Measurements from ENCODE around the gene RTN4RL1. TPM values are rescaled to one million over a fixed set of nuclear protein-coding genes. Genes with fewer than 3 reads are reported as not detected.
A peak's percentile ranks its signal among the peaks of the same experiment; 100 is the strongest.

The RTN4RL1 gene
- total and polyA plus RNA-seq, 2 of the 13 experiments (the other 11 are each of a cell fraction or from before 2014, with no cell fraction given), result 0.01 TPM; not detected in 1

- TF ChIP-seq PHF20 (CRISPR knock-in tag; IDR thresholded peaks at IDR 0.05) (peak; percentile 77; the same call in 1 of the 2 replicates), ZNF292 (CRISPR knock-in tag; IDR thresholded peaks at IDR 0.05; ENCODE audit: borderline replicate concordance, low read depth) (no peak), SP1 (IDR thresholded peaks at IDR 0.05) (no peak), SP1 (CRISPR knock-in tag; IDR thresholded peaks at IDR 0.05) (peak; percentile 99), YEATS4 (CRISPR knock-in tag; IDR thresholded peaks at IDR 0.05; ENCODE audit: borderline replicate concordance) (peak; percentile 77), ZNF274 (CRISPR knock-in tag; IDR thresholded peaks at IDR 0.05) (peak; percentile 69; the same call in 1 of the 2 replicates), ZNF513 (CRISPR knock-in tag; conservative IDR thresholded peaks at IDR 0.05) (0 out of 2 replicates have a peak, but pooled peaks have one; percentile 82), ZNF691 (CRISPR knock-in tag; IDR thresholded peaks at IDR 0.05; ENCODE audit: borderline replicate concordance, low read depth) (peak; percentile 81), ZNF703 (CRISPR knock-in tag; IDR thresholded peaks at IDR 0.05; ENCODE audit: borderline replicate concordance) (peak; percentile 63; the same call in 1 of the 2 replicates), CENPX (CRISPR knock-in tag; IDR thresholded peaks at IDR 0.05) (no peak), NPAS2 (CRISPR knock-in tag; IDR thresholded peaks at IDR 0.05; ENCODE audit: borderline replicate concordance) (no peak), ZZZ3 (CRISPR knock-in tag; IDR thresholded peaks at IDR 0.05; ENCODE audit: borderline replicate concordance) (no peak), TBP (CRISPR knock-in tag; IDR thresholded peaks at IDR 0.05) (no peak), ZBTB3 (CRISPR knock-in tag; IDR thresholded peaks at IDR 0.05; ENCODE audit: borderline replicate concordance, low read depth) (no peak), ZBTB39 (CRISPR knock-in tag; IDR thresholded peaks at IDR 0.05) (peak; percentile 49; the same call in 1 of the 2 replicates), ATF2 (CRISPR knock-in tag; IDR thresholded peaks at IDR 0.05) (peak; percentile 27; the same call in 1 of the 2 replicates), MATR3 (CRISPR knock-in tag; IDR thresholded peaks at IDR 0.05) (no peak), GFI1 (CRISPR knock-in tag; IDR thresholded peaks at IDR 0.05; ENCODE audit: borderline replicate concordance) (peak; percentile 22; the same call in 1 of the 2 replicates), ZFP91 (CRISPR knock-in tag; IDR thresholded peaks at IDR 0.05; ENCODE audit: borderline replicate concordance) (peak; percentile 88)
These were observed 5.0 kb upstream of the RTN4RL1 start, which contains the start of gene DPH1 (continued) for GRCh38 chr17:2029911-2030778.

Measured in HepG2 (cell line).